Measurements from ENCODE around the gene GPC5. TPM values are rescaled to one million over a fixed set of nuclear protein-coding genes. Genes with fewer than 3 reads are reported as not detected.

Gene GPC5
- total RNA-seq, 1 donor from 2014 or later: 0.28 TPM

- peaks cover 7% of the 10 kb centered on the region for H3K9me3 Mint-ChIP-seq
- no peak overlapping the region for H3K4me3 Mint-ChIP-seq
- no peaks in the 10 kb centered on the region for H3K27me3 Mint-ChIP-seq (ENCODE audit: low read depth)
- H3K27ac Mint-ChIP-seq (ENCODE audit: unreplicated experiment): no peak overlapping the region
- TF ChIP-seq CTCF (conservative IDR thresholded peaks at IDR 0.05): no peak
- H3K4me1 Mint-ChIP-seq: no peaks in the 10 kb centered on the region
- no peaks in the 10 kb centered on the region for H3K36me3 Mint-ChIP-seq (ENCODE audit: low read depth)
- no peak for DNase-seq (ENCODE audit: low read depth, low spot score)
These were observed 1377.2 kb downstream of the GPC5 start for GRCh38 chr13:92775658-92776057.

GRCh38 chr13:92781965-92782690 lies 1383.7 kb downstream of the GPC5 start:
- no peaks in the 10 kb centered on the region for H3K9me3 Mint-ChIP-seq

GRCh38 chr13:92802776-92803175 lies 1404.4 kb downstream of the GPC5 start:
- no peak overlapping the region for H3K27ac Mint-ChIP-seq (ENCODE audit: unreplicated experiment)
- no peaks in the 10 kb centered on the region for H3K9me3 Mint-ChIP-seq
- no peak for DNase-seq (ENCODE audit: low read depth, low spot score)
- no peaks in the 10 kb centered on the region for H3K36me3 Mint-ChIP-seq (ENCODE audit: low read depth)
- no peaks in the 10 kb centered on the region for H3K27me3 Mint-ChIP-seq (ENCODE audit: low read depth)
- TF ChIP-seq CTCF (conservative IDR thresholded peaks at IDR 0.05): no peak
- no peaks in the 10 kb centered on the region for H3K4me1 Mint-ChIP-seq
- no peak overlapping the region for H3K4me3 Mint-ChIP-seq

More at GRCh38 chr13:92781965-92782690, 1383.7 kb downstream of the GPC5 start:
- H3K4me1 Mint-ChIP-seq: no peaks in the 10 kb centered on the region
- H3K27me3 Mint-ChIP-seq (ENCODE audit: low read depth): no peaks in the 10 kb centered on the region
- no peaks in the 10 kb centered on the region for H3K36me3 Mint-ChIP-seq (ENCODE audit: low read depth)
- TF ChIP-seq CTCF (conservative IDR thresholded peaks at IDR 0.05): no peak
- no peak overlapping the region for H3K27ac Mint-ChIP-seq (ENCODE audit: unreplicated experiment)
- no peak for DNase-seq (ENCODE audit: low read depth, low spot score)
- H3K4me3 Mint-ChIP-seq: no peak overlapping the region

- no peaks in the 10 kb centered on the region for H3K36me3 Mint-ChIP-seq (ENCODE audit: low read depth)
- H3K27me3 Mint-ChIP-seq (ENCODE audit: low read depth): no peaks in the 10 kb centered on the region
- no peaks in the 10 kb centered on the region for H3K4me1 Mint-ChIP-seq
- H3K9me3 Mint-ChIP-seq: no peaks in the 10 kb centered on the region
- TF ChIP-seq CTCF (conservative IDR thresholded peaks at IDR 0.05): no peak
- no peak for DNase-seq (ENCODE audit: low read depth, low spot score)
- H3K4me3 Mint-ChIP-seq: no peak overlapping the region
- H3K27ac Mint-ChIP-seq (ENCODE audit: unreplicated experiment): no peak overlapping the region
These were observed 1405.9 kb downstream of the GPC5 start for GRCh38 chr13:92804346-92804745.

GRCh38 chr13:92804926-92805325 lies 1406.5 kb downstream of the GPC5 start:
- Mint-ChIP-seq H3K27ac (ENCODE audit: unreplicated experiment) (no peak overlapping the region), H3K4me3 (no peak overlapping the region), H3K9me3 (no peaks in the 10 kb centered on the region), H3K4me1 (no peaks in the 10 kb centered on the region), H3K27me3 (ENCODE audit: low read depth) (no peaks in the 10 kb centered on the region), H3K36me3 (ENCODE audit: low read depth) (no peaks in the 10 kb centered on the region)
- DNase-seq (ENCODE audit: low read depth, low spot score): no peak
- no peak for TF ChIP-seq CTCF (conservative IDR thresholded peaks at IDR 0.05)
